OCI-LY3 (cell line): ENCODE measurements around the gene KISS1.

Experiments
- EZH2phosphoT487 ChIP-seq: fragments of 200-600 bp; shearing (Covaris generic); IDR thresholded peaks from 2 replicates; pipeline ENCODE4 v1.6.1; 2018; ENCODE audit warnings: antibody characterized with exemption, mixed run types, low read depth
- TF ChIP-seq, protein P1 (sequence below): fragments of 200-600, 300-600 bp; sonication (generic); IDR thresholded peaks from 2 replicates; pipeline ENCODE4 v1.5.1; 2014; ENCODE audit warnings: antibody characterized with exemption, low read length, low read depth

DNA sequence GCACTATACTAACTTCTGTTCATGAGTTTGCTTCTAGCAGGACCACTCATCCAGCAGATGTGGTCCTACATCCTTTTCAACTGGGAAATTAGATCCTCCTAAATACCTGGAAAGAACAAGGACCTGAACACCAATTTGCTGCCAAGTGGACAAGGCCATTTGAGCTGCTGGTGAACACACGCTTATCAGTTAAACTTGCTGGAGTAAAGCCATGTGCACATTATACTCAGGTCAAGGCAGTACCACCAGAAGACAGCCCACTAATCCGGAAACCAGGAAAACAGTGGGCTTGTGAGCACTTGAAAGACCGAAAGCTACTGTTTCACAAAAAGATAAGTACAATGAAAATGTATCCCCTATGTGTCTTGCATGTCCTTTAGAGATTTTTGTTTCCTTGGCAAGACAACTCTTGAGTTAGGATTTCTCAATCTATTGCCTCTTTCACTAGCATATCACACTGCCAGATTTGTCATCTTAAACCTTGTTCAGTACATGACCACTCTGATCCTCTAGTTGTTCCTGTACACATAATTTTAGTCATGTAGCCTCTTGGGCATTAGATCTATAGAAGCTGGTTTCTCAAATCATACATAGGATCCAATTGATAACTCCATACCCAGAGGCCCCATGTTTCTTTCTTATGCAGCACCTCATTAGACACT, 25.7 kb downstream of the KISS1 start:
- TF ChIP-seq, protein P1, sequence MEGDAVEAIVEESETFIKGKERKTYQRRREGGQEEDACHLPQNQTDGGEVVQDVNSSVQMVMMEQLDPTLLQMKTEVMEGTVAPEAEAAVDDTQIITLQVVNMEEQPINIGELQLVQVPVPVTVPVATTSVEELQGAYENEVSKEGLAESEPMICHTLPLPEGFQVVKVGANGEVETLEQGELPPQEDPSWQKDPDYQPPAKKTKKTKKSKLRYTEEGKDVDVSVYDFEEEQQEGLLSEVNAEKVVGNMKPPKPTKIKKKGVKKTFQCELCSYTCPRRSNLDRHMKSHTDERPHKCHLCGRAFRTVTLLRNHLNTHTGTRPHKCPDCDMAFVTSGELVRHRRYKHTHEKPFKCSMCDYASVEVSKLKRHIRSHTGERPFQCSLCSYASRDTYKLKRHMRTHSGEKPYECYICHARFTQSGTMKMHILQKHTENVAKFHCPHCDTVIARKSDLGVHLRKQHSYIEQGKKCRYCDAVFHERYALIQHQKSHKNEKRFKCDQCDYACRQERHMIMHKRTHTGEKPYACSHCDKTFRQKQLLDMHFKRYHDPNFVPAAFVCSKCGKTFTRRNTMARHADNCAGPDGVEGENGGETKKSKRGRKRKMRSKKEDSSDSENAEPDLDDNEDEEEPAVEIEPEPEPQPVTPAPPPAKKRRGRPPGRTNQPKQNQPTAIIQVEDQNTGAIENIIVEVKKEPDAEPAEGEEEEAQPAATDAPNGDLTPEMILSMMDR: no peak
- TF ChIP-seq EZH2phosphoT487: no peak
